ENCODE results near the gene ALPI. TPM values are rescaled to one million over a fixed set of nuclear protein-coding genes. Genes with fewer than 3 reads are reported as not detected.
"Not testable (repeated sequence)": the region's sequence is repeated elsewhere in the genome, so short reads cannot be mapped to it uniquely, and the experiment has no call there.

Gene ALPI
- total RNA-seq, 5 donors from 2014 or later (not counting 1 experiment from before 2014, with no cell fraction given) = not detected

GRCh38 chr2:232444409-232445148 is 11.4 kb upstream of the ALPI start:
- Histone ChIP-seq H3K4me1 (ENCODE audit: control insufficient read depth in 1 of 2, extremely low read depth in 1 of 2, insufficient read depth in 2 of 2, low read length in 2 of 2) (peaks cover 0 to 10% of the 10 kb centered on the region in 2 experiments), H3K9me3 (no peaks in the 10 kb centered on the region), H3K36me3 (ENCODE audit: control insufficient read depth in 2 of 2, extremely low read depth in 1 of 2, insufficient read depth in 1 of 2, low read length in 1 of 2) (no peaks in the 10 kb centered on the region), H3K4me3 (ENCODE audit: control insufficient read depth in 1 of 2, extremely low read depth in 1 of 2, low read length in 1 of 2) (no peak overlapping the region), H3K27ac (ENCODE audit: low read length) (no peak overlapping the region), H3K27me3 (replicated peaks in 1 of 2; ENCODE audit: control insufficient read depth in 2 of 2, extremely low read depth in 1 of 2, insufficient read depth in 2 of 2, low read length in 1 of 2) (peaks cover 0 to 28% of the 10 kb centered on the region in 2 experiments)
- Mint-ChIP-seq H3K4me3 (no peak overlapping the region), H3K27me3 (peaks cover 3 to 6% of the 10 kb centered on the region in 2 donors), H3K4me1 (peaks cover 8 to 11% (median 9%) of the 10 kb centered on the region in 3 donors), H3K27ac (no peak overlapping the region), H3K9me3 (no peaks in the 10 kb centered on the region), H3K36me3 (no peaks in the 10 kb centered on the region)
- peak in 3 of 4 experiments; percentile 46 to 55 (median 53) for ATAC-seq (replicated peaks in 1 of 4)
- WGBS (ENCODE audit: insufficient coverage) = 71% methylated on average over 20 of the region's 21 CpGs
- ChIA-PET CTCF (interaction anchor here in 1 of 2 donors (0.6 kb wide), 1 partner anchor 25 kb away, joined by 4 read pairs; no protein-coding TSS in a partner anchor), POLR2A (no interaction called here)
- DNase-seq = peak in 28 of 35 experiments; percentile 15 to 74 (median 40)

DNA sequence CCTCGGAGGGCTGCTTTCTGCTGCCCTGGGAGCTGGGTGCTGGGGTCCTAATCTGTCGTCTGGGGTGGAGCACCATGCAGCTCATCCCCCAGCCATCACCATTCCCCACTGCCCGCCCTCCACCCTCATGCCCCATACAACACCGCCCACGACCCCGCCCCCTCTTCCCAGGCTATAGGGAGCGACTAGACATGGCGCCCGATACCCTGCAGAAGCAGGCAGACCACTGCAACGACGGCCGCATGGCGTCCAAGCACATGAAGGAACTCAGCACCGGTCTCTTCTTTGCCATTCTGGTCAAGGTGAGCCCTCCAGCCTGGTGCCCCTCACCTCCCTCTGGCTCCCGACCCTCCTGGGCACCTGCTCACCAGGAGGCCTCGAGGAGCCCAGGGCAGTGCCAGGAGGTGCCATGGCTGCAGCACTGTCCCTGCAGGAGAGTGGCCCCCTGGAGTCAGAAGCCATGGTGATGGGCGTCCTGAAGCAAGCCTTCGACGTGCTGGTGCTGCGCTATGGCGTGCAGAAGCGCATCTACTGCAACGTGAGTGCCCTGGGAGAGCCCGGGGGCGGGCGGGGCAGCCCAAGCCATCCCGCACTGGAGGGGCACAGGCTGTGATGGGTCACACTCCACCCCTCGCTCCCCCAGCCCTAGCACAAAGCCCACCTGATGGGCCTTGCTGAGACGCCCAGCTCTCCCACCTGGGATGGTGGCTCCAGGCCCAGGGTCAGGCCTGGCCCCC is 10.6 kb upstream of the ALPI start:
- POLR2A ChIA-PET, H3K27ac Mint-ChIP-seq: not testable (repeated sequence)

GRCh38 chr2:232446266-232446777 is 9.6 kb upstream of the ALPI start:
- POLR2A ChIA-PET; H3K9me3 ChIP-seq; H3K9me3 Mint-ChIP-seq; H3K4me1 ChIP-seq (ENCODE audit: control insufficient read depth in 1 of 2, extremely low read depth in 1 of 2, insufficient read depth in 2 of 2, low read length in 2 of 2); DNase-seq; H3K36me3 ChIP-seq (ENCODE audit: control insufficient read depth in 2 of 2, extremely low read depth in 1 of 2, insufficient read depth in 1 of 2, low read length in 1 of 2); H3K27me3 Mint-ChIP-seq; H3K4me3 ChIP-seq (ENCODE audit: control insufficient read depth in 1 of 2, extremely low read depth in 1 of 2, low read length in 1 of 2); H3K36me3 Mint-ChIP-seq; H3K4me3 Mint-ChIP-seq; H3K27ac Mint-ChIP-seq; H3K4me1 Mint-ChIP-seq; H3K27ac ChIP-seq (ENCODE audit: low read length): not testable (repeated sequence)
- WGBS (ENCODE audit: insufficient coverage) = 67% methylated on average over 1 of the region's 9 CpGs
- CTCF ChIA-PET = interaction anchor here (0.8 to 0.9 kb wide), 2 partner anchors 12 to 385 kb away, joined by 3 read pairs; no protein-coding TSS in a partner anchor
- ATAC-seq (replicated peaks in 1 of 4) = peak in 2 of 4 experiments; percentile 54 to 59
- H3K27me3 ChIP-seq (replicated peaks in 1 of 2; ENCODE audit: control insufficient read depth in 2 of 2, extremely low read depth in 1 of 2, insufficient read depth in 2 of 2, low read length in 1 of 2) = peaks cover 0 to 14% of the 10 kb centered on the region in 2 experiments

More for the DNA sequence above, 10.6 kb upstream of the ALPI start:
- not testable (repeated sequence) for DNase-seq; H3K4me3 ChIP-seq (ENCODE audit: control insufficient read depth in 1 of 2, extremely low read depth in 1 of 2, low read length in 1 of 2); H3K36me3 ChIP-seq (ENCODE audit: control insufficient read depth in 2 of 2, extremely low read depth in 1 of 2, insufficient read depth in 1 of 2, low read length in 1 of 2); ATAC-seq (replicated peaks in 1 of 4); H3K36me3 Mint-ChIP-seq; H3K4me1 Mint-ChIP-seq; H3K4me1 ChIP-seq (ENCODE audit: control insufficient read depth in 1 of 2, extremely low read depth in 1 of 2, insufficient read depth in 2 of 2, low read length in 2 of 2); H3K9me3 ChIP-seq; H3K27ac ChIP-seq (ENCODE audit: low read length); H3K27me3 Mint-ChIP-seq; H3K4me3 Mint-ChIP-seq; H3K9me3 Mint-ChIP-seq
- 94% methylated on average over 13 of the region's 29 CpGs for WGBS (ENCODE audit: insufficient coverage)
- CTCF ChIA-PET = interaction anchor here in 1 of 2 donors (0.6 kb wide), 1 partner anchor 25 kb away, joined by 4 read pairs; no protein-coding TSS in a partner anchor
- peaks cover 0 to 23% of the 10 kb centered on the region in 2 experiments for H3K27me3 ChIP-seq (replicated peaks in 1 of 2; ENCODE audit: control insufficient read depth in 2 of 2, extremely low read depth in 1 of 2, insufficient read depth in 2 of 2, low read length in 1 of 2)

- no peaks in the 10 kb centered on the region for H3K9me3 Mint-ChIP-seq
- ChIA-PET POLR2A (no interaction called here), CTCF (interaction anchor here (0.8 to 1.2 kb wide), 3 partner anchors 10 to 386 kb away, joined by 3 read pairs; no protein-coding TSS in a partner anchor)
- no peaks in the 10 kb centered on the region for H3K27me3 Mint-ChIP-seq
- no peaks in the 10 kb centered on the region for H3K4me1 Mint-ChIP-seq
- no peaks in the 10 kb centered on the region for H3K36me3 Mint-ChIP-seq
- H3K36me3 ChIP-seq (ENCODE audit: control insufficient read depth in 2 of 2, extremely low read depth in 1 of 2, insufficient read depth in 1 of 2, low read length in 1 of 2) = no peaks in the 10 kb centered on the region
- no peak overlapping the region for H3K27ac Mint-ChIP-seq
- 86% methylated on average over 4 of the region's 9 CpGs for WGBS (ENCODE audit: insufficient coverage)
- no peak overlapping the region for H3K27ac ChIP-seq (ENCODE audit: low read length)
- no peak overlapping the region for H3K4me3 Mint-ChIP-seq
- DNase-seq (no peak), ATAC-seq (replicated peaks in 1 of 4) (no peak)
- H3K4me1 ChIP-seq (ENCODE audit: control insufficient read depth in 1 of 2, extremely low read depth in 1 of 2, insufficient read depth in 2 of 2, low read length in 2 of 2) = no peaks in the 10 kb centered on the region
- H3K27me3 ChIP-seq (replicated peaks in 1 of 2; ENCODE audit: control insufficient read depth in 2 of 2, extremely low read depth in 1 of 2, insufficient read depth in 2 of 2, low read length in 1 of 2) = peaks cover 0 to 13% of the 10 kb centered on the region in 2 experiments
- no peaks in the 10 kb centered on the region for H3K9me3 ChIP-seq
- H3K4me3 ChIP-seq (ENCODE audit: control insufficient read depth in 1 of 2, extremely low read depth in 1 of 2, low read length in 1 of 2) = no peak overlapping the region
These were observed 8.8 kb upstream of the ALPI start for GRCh38 chr2:232447091-232447620.

DNA sequence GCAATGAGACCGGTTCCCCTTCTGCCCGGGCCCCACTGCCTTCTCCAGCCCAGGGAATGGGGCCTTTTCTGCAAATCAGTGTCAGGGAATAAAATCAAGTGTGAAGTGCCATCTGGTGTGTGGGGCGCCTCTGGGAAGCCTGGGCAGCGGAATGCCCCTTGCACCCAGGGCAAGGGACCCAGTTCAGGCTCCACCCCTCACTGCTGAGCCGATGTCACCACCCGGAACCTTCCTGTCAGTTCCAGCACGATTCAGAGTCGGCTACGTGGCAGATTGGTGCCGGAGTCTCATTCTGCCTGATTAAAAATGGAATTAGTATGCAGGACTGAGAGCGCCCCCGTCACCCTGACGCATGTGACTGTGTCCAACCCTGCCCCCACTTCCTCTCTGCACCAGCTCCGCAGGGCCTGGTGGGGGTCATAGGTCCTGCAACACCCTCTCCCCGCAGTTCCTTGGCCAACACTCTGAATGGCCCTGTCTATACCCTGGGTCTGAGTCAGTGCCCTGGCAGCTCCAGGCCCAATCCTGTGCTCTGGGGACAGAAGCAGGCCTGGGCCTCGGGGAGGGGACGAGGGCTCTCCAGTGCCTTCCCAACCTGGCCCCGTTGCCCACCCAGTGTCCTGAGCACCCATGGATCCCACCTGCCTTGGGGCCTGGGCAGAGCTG is 8.2 kb upstream of the ALPI start:
- H3K4me1 Mint-ChIP-seq = no peaks in the 10 kb centered on the region
- ChIA-PET CTCF (interaction anchor here in 1 of 2 donors (1.2 kb wide), 1 partner anchor 11 kb away, joined by 3 read pairs; no protein-coding TSS in a partner anchor), POLR2A (no interaction called here)
- H3K27me3 Mint-ChIP-seq = no peaks in the 10 kb centered on the region
- Histone ChIP-seq H3K27ac (ENCODE audit: low read length) (no peak overlapping the region), H3K4me1 (ENCODE audit: control insufficient read depth in 1 of 2, extremely low read depth in 1 of 2, insufficient read depth in 2 of 2, low read length in 2 of 2) (no peaks in the 10 kb centered on the region), H3K9me3 (no peaks in the 10 kb centered on the region), H3K4me3 (ENCODE audit: control insufficient read depth in 1 of 2, extremely low read depth in 1 of 2, low read length in 1 of 2) (no peak overlapping the region), H3K36me3 (ENCODE audit: control insufficient read depth in 2 of 2, extremely low read depth in 1 of 2, insufficient read depth in 1 of 2, low read length in 1 of 2) (no peaks in the 10 kb centered on the region), H3K27me3 (replicated peaks in 1 of 2; ENCODE audit: control insufficient read depth in 2 of 2, extremely low read depth in 1 of 2, insufficient read depth in 2 of 2, low read length in 1 of 2) (peaks cover 0 to 13% of the 10 kb centered on the region in 2 experiments)
- no peak overlapping the region for H3K27ac Mint-ChIP-seq
- H3K4me3 Mint-ChIP-seq = no peak overlapping the region
- ATAC-seq (replicated peaks in 1 of 4) (no peak), DNase-seq (no peak)
- WGBS (ENCODE audit: insufficient coverage) = 90% methylated on average over 15 of the region's 18 CpGs
- H3K36me3 Mint-ChIP-seq = no peaks in the 10 kb centered on the region
- H3K9me3 Mint-ChIP-seq = no peaks in the 10 kb centered on the region

- CTCF ChIA-PET = interaction anchor here in 1 of 2 donors (1.2 kb wide), 1 partner anchor 11 kb away, joined by 3 read pairs; no protein-coding TSS in a partner anchor
- peak in 1 of 4 experiments; percentile 63 for ATAC-seq (replicated peaks in 1 of 4)
These were observed 7.7 kb upstream of the ALPI start for GRCh38 chr2:232448304-232448690.

More at GRCh38 chr2:232448304-232448690, 7.7 kb upstream of the ALPI start:
- no peak for DNase-seq
- no peaks in the 10 kb centered on the region for H3K4me1 ChIP-seq (ENCODE audit: control insufficient read depth in 1 of 2, extremely low read depth in 1 of 2, insufficient read depth in 2 of 2, low read length in 2 of 2)
- H3K27ac ChIP-seq (ENCODE audit: low read length) = no peak overlapping the region
- no peak overlapping the region for H3K4me3 ChIP-seq (ENCODE audit: control insufficient read depth in 1 of 2, extremely low read depth in 1 of 2, low read length in 1 of 2)
- no peaks in the 10 kb centered on the region for H3K9me3 ChIP-seq
- POLR2A ChIA-PET = no interaction called here
- H3K36me3 ChIP-seq (ENCODE audit: control insufficient read depth in 2 of 2, extremely low read depth in 1 of 2, insufficient read depth in 1 of 2, low read length in 1 of 2) = no peaks in the 10 kb centered on the region
- WGBS (ENCODE audit: insufficient coverage) = 28% methylated on average over 2 of the region's 10 CpGs
- no peaks in the 10 kb centered on the region for H3K9me3 Mint-ChIP-seq
- no peak overlapping the region for H3K27ac Mint-ChIP-seq
- no peaks in the 10 kb centered on the region for H3K4me1 Mint-ChIP-seq
- no peaks in the 10 kb centered on the region for H3K27me3 Mint-ChIP-seq
- H3K27me3 ChIP-seq (replicated peaks in 1 of 2; ENCODE audit: control insufficient read depth in 2 of 2, extremely low read depth in 1 of 2, insufficient read depth in 2 of 2, low read length in 1 of 2) = peaks cover 0 to 13% of the 10 kb centered on the region in 2 experiments
- H3K4me3 Mint-ChIP-seq = no peak overlapping the region
- no peaks in the 10 kb centered on the region for H3K36me3 Mint-ChIP-seq
